Coronary artery (tissue), 2 donors: ENCODE results near the gene ZNF624.
"Not testable (repeated sequence)": the region's sequence is repeated elsewhere in the genome, so short reads cannot be mapped to it uniquely, and the experiment has no call there.

Experiments
- DNase-seq: peaks from one replicate; pipeline ENCODE4 v3.0.0-alpha.2; 2017; ENCODE audit warnings: low spot score
- H3K27ac ChIP-seq, 2 donors: fragments of 200-600 bp; sonication (generic); one replicate each; pipeline ENCODE4 v1.5.1; 2016 to 2019
- H3K4me3 ChIP-seq: fragments of 200-600 bp; sonication (generic); 2 replicates; pipeline ENCODE4 v1.5.1; 2016; ENCODE audit warnings: mild to moderate bottlenecking, moderate library complexity
- TF ChIP-seq, protein P1 (sequence below): fragments of 200-600 bp; sonication (generic); IDR thresholded peaks from one replicate; pipeline ENCODE4 v1.5.1; 2019; ENCODE audit warnings: antibody characterized with exemption

The ZNF624 gene

DNA sequence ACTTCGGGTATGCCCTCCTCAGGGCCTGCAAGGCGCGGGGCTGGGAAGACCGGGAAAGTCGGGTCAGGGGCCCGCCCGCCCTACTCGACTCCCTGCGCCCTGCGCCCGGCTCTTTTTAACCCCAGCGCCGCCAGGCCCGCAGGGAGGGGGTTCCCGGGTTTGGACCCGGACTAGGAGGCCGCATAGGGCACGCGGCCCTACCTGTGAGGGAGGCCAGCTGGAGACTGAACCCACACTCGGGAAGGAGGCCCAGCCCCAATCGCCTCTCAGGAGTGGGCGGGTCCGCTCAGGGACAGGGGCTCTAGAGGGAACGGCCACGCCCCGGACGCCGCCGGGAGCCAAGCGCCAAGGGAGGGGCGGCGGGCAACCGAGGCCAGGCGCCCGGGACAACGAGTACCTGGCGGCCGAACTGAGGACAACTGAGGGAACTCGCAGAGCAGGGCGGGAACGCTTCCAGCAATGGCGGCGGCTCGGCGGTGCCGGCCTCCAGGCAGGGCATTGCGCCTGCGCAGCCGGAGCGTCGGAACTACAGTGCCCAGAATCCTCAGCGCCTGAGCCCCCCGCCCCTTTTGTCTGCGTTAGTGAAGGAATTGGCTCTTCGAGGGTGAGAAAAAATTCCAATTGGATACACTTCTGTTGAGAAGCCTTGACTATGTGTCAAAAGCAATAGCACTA is at the start of gene ZNF624:
ZNF624 (minus strand) TSS at position 484 of the 675 bp plus-strand sequence.
- Histone ChIP-seq H3K27ac (peak within 1 kb of the TSS; percentile 93 to 94), H3K4me3 (peak within 1 kb of the TSS; percentile 76)
- TF ChIP-seq, protein P1, sequence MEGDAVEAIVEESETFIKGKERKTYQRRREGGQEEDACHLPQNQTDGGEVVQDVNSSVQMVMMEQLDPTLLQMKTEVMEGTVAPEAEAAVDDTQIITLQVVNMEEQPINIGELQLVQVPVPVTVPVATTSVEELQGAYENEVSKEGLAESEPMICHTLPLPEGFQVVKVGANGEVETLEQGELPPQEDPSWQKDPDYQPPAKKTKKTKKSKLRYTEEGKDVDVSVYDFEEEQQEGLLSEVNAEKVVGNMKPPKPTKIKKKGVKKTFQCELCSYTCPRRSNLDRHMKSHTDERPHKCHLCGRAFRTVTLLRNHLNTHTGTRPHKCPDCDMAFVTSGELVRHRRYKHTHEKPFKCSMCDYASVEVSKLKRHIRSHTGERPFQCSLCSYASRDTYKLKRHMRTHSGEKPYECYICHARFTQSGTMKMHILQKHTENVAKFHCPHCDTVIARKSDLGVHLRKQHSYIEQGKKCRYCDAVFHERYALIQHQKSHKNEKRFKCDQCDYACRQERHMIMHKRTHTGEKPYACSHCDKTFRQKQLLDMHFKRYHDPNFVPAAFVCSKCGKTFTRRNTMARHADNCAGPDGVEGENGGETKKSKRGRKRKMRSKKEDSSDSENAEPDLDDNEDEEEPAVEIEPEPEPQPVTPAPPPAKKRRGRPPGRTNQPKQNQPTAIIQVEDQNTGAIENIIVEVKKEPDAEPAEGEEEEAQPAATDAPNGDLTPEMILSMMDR = no peak
- peak; percentile 94 for DNase-seq

DNA sequence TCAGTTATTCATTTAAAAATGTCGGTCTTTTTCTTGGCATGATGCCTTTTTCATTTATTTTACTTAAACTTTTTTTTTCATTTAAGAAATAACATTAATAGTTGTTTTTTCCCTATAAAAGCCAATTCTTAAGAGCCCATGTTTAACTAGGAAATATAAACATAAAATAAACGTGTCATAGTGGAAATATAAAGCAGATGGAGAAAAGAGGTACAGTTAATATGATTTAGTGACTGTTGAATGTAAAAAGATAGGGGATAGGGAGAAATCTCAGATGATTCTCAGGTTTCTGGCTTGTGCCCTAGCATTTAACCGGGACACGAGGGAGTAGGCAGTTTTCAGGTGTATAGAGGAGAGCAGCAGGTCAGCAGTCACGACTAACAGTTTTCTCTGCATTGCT is 44.0 kb upstream of the ZNF624 start:
- DNase-seq, H3K4me3 ChIP-seq, H3K27ac ChIP-seq: not testable (repeated sequence)

DNA sequence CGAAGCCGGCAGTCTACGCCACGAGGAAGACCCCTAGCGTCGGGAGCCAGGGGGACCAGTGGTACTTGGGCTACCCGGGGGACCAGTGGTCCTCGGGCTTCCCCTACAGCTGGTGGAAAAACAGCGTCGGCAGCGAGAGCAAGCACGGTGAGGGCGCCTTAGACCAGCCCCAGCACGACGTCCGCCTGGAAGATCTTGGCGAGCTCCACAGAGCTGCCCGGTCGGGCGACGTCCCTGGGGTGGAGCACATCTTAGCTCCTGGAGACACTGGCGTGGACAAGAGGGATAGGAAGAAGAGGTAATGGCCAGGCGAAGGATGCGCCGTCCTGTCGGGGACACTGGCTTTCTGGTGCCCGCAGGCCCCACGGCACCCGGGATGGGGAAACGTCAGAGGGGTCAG is 36.8 kb upstream of the ZNF624 start:
- peak overlapping the region; percentile 30 for H3K4me3 ChIP-seq
- DNase-seq, H3K27ac ChIP-seq: not testable (repeated sequence)

DNA sequence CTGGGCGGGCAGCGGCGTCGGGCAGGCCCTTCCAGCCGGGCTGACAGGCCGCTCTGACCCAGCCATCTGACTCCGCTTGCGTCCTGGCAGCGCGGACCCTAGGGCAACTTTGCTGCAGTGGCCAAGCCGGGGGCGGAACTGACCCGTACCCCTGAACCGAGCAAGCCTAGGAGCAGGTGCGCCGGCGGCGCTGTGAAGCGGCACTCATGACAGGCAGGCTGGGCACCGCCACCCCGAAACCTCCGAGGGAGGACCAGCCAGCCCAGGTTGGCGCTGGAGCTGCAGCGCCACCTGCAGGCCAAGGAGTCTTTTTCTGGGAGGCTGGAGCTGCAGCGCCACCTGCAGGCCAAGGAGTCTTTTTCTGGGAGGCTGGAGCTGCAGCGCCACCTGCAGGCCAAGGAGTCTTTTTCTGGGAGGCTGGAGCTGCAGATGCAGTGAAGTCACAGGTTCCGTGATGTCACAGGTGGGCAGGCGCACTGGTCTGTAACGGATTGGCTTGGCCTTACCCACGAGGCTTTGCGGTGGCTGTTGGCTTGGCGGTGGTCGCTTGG is 36.2 kb upstream of the ZNF624 start, which contains the start of gene CCDC144A:
CCDC144A (plus strand) TSS at position 511 of the 551 bp plus-strand sequence. CDS start 160 bp downstream, outside the sequence.
- H3K4me3 ChIP-seq = peak within 1 kb of the TSS; percentile 30
- not testable (repeated sequence) for H3K27ac ChIP-seq, DNase-seq
- TF ChIP-seq, protein P1 = peak; percentile 47

DNA sequence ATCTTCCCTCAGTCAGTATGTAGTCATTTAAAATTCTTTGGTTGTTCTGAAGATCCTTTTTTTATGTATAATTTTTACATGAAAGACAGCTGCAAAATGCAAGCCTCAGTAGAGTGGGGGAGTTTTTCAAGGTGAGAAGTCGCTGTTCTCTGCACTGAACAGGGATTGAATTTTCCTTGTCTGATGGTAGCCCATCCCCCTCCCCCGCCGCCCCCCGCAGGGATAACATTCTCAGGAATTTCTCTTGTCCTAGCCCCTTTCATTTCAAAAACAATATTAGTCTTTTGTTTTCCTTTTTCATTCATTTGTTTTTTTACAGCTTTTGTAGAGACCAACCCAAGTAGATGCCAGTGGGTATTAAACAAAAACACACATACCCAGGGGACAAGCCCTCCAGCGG is 33.5 kb upstream of the ZNF624 start:
- not testable (repeated sequence) for DNase-seq, H3K27ac ChIP-seq, H3K4me3 ChIP-seq

DNA sequence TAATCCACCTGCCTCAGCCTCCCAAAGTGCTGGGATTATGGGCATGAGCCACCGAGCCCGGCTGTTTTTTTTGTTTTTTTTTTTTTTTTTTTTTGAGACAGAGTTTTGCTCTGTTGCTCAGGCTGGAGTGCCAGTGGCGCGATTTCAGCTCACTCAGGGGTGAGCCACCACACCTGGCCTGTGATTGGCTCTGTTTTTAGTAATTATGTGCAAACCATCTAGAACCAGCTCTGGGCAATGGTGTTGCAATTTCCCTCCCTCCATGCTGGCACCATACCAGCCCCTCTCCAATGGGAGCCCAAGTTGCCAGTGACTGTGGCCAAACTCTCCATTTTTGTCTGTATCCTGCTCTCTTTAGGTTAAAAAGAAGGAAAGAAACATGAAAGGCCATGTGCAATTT is 32.4 kb upstream of the ZNF624 start:
- not testable (repeated sequence) for H3K27ac ChIP-seq, H3K4me3 ChIP-seq, DNase-seq

DNA sequence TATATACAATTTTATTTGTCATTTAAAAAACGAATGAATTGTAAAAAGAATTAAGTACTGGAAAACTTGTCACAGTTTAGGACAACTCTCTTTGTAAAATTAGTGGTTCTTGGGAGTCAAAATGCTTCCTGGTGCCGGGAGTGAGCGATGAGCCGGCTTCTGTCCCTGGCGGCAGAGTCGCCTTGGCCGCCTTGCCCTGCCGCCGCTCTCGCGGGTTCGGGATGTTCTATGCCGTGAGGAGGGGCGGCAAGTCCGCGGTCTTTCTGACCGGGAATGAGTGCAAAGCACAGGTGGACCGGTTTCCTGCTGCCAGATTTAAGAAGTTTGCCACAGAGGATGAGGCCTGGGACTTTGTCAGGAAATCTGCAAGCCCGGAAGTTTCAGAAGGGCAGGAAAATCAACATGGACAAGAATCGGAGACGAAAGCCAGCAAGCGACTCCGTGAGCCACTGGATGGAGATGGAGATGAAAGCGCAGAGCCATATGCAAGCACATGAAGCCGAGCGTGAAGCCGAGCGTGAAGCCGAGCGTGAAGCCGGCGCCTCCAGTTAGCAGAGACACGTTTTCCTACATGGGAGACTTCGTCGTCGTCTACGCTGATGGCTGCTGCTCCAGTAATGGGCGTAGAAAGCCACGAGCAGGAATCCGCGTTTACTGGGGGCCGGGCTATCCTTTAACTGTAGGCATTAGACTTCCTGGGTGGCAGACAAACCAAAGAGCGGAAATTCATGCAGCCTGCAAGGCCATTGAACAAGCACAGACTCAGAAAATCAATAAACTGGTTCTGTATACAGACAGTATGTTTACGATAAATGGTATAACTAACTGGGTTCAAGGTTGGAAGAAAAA is 29.9 kb upstream of the ZNF624 start:
- H3K27ac ChIP-seq, DNase-seq: not testable (repeated sequence)
- peak overlapping the region; percentile 38 for H3K4me3 ChIP-seq

DNA sequence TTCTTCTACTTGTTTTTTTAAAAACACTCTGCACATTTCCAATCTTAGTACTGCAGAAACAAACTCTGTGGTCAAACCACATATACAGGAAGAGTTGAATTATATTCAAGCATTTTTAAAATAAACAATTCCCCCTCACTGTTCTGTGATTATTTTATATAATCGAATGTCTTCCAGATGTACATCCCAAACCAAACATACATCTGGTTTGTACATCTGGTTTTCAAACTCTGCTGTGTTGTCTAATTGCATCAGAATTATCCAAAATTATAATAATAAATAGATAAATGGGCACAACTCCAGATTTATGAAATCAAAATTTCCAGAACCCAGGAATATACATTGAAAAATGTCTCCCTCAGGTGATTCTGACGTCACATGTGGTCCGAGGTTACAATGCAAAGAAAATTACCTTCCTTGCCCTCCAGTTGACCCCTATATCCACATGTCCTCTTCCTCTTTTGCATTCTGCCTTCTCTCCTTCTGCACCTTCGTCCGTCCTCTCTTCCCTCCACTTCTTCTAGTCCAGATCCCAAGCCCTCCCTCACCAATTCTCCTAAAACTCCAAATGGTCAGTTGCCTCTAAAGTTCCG is 23.1 kb upstream of the ZNF624 start:
- no peak for DNase-seq
- TF ChIP-seq, protein P1 = no peak

DNA sequence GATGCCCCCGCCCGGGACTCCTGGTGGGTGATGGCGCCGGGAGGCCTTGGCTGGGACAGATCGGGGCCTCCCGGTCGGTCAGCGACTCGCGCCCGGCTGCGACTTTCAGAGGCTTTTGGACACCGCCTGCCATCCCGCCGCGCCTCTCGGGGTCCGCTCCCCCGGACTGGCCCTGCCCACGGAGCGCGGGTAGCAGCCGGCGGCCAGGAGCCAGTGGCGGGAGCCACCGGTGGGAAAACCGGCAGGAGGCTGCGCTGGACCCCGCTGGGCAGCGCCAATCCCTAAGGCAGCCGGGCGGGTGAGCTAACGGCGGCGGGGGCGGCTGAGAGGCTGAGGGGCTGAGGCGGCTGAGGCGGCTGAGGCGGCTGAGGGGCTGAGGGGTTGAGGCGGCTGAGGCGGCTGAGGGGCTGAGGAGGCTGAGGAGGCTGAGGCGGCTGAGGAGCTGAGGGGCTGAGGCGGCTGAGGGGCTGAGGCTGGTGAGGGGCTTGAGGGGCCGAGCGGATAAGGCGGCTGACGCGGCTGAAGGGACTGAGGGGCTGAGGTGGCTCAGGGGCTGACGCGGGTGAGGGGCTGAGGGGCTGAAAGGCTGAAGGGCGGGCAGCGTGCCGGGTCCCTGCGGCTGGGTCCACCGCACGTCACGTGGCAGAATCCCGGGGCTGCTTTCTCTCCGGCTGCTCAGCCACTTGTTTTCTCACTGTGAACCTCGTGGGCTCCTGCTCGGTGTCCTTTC is 13.4 kb upstream of the ZNF624 start:
- not testable (repeated sequence) for DNase-seq, H3K27ac ChIP-seq
- H3K4me3 ChIP-seq = peak overlapping the region; percentile 68

More for the DNA sequence above, 23.1 kb upstream of the ZNF624 start:
- H3K4me3 ChIP-seq = no peak overlapping the region
- no peak overlapping the region for H3K27ac ChIP-seq

DNA sequence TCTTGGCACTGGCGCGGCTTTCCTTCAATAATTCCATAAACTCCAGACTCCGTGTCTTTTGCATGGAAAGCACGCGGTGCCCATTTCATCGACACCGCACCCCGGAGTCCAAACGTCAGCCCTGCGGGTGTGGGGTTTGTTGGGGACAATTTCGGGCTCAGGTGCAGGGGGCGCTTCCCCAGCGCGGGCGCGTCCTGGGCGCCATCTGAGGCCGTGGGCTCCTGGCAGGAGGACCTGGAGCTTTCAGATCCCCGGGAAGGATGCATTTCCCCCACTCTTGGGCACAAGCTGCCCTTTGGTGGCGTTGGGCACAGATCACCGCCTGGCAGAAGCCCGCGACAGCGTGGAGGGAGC is 12.9 kb upstream of the ZNF624 start:
- H3K4me3 ChIP-seq = peak overlapping the region; percentile 68
- DNase-seq, H3K27ac ChIP-seq: not testable (repeated sequence)
